Keratinocyte (primary cell): Measurements from ENCODE around the gene CCN2.

Source experiments
- EZH2 ChIP-seq: IDR thresholded peaks from one replicate; pipeline ENCODE4 v1.6.1; 2012; ENCODE audit warnings: inconsistent platforms, mild to moderate bottlenecking, low read length, moderate library complexity
- TF ChIP-seq, protein P1 (sequence below), 3 experiments: IDR thresholded peaks in 1 of 3; conservative IDR thresholded peaks in 1 of 3; optimal IDR thresholded peaks in 1 of 3; 2 replicates in 2 of 3; 3 replicates in 1 of 3; pipeline versions ENCODE3 to v1.5.1; 2011; ENCODE audit warnings: low read length in 3 of 3, mild to moderate bottlenecking in 3 of 3, moderate library complexity in 2 of 3, control low read depth in 1 of 3, inconsistent platforms in 1 of 3; ENCODE audit not compliant: insufficient read depth in 2 of 3; ENCODE audit errors: extremely low read depth in 1 of 3

DNA sequence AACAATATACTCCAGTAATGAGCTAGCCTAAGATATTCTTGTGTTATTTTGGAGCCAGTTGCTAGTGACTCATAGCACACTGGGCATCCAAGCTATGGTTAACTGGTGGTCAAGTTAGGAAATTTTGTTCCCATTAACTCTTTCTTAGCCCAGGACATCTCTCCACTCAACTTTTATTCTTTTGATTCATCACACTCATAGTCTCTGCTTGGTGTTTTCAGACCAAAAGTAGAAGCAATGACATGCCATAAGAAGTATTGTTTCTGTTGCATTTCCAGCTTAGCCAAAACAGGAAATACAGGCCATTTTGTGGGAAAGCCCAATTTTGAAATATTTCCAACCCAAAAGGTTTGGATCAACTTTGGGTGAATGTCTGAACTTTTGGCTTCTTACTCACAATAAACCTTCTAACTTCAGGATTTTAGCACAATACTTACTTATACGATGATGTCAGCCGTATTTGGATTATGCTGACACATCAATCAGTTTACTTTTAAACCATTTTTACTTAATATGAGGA is 31.6 kb upstream of the CCN2 start:
- TF ChIP-seq, protein P1, sequence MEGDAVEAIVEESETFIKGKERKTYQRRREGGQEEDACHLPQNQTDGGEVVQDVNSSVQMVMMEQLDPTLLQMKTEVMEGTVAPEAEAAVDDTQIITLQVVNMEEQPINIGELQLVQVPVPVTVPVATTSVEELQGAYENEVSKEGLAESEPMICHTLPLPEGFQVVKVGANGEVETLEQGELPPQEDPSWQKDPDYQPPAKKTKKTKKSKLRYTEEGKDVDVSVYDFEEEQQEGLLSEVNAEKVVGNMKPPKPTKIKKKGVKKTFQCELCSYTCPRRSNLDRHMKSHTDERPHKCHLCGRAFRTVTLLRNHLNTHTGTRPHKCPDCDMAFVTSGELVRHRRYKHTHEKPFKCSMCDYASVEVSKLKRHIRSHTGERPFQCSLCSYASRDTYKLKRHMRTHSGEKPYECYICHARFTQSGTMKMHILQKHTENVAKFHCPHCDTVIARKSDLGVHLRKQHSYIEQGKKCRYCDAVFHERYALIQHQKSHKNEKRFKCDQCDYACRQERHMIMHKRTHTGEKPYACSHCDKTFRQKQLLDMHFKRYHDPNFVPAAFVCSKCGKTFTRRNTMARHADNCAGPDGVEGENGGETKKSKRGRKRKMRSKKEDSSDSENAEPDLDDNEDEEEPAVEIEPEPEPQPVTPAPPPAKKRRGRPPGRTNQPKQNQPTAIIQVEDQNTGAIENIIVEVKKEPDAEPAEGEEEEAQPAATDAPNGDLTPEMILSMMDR (optimal IDR thresholded peaks at IDR 0.05 in 1 of 3, IDR thresholded peaks at IDR 0.05 in 1 of 3, conservative IDR thresholded peaks at IDR 0.05 in 1 of 3; ENCODE audit: extremely low read depth in 1 of 3, insufficient read depth in 2 of 3, low read length in 3 of 3) = no peak
- TF ChIP-seq EZH2 = no peak
